ENCODE results near the gene DNMT3L.

DNA sequence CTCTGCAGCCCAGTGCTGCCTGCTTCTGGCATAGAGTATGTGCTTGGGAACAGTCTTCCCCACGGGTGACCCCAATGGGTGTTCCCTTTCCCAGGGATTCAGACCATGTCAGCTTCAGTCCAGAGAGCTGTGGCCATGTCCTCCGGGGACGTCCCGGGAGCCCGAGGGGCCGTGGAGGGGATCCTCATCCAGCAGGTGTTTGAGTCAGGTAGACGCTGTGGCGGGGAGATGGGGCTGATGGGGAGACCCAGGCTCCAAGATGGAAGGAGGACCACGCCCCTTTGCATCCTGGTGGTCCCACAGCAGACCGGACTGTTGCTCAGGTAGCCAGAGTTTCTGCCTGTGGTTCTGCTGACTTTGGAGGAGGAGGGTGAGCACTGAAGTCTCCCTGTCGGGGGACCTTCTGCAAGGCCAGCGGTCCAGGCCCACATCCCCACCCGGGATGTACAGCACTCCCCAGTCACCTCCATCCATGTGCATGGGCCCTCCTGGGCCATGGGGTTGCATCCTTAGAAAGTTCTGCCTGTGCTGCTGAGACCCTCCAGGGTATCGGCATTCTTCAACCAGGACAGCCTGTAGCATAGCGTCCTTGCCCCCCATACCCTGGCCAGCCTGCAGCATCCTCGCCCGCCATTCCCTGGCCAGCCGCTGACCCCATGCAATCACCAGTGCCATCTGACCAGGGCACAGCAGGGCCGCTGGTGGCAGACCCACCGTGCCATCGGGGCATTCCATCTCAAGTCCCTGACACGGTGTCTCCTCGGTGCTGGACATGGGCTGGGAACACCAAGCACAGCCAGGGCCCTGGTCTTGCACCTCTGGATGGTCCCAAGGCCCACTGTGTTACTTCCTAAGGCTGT is 26.8 kb upstream of the DNMT3L start:
- TF ChIP-seq, protein P1, sequence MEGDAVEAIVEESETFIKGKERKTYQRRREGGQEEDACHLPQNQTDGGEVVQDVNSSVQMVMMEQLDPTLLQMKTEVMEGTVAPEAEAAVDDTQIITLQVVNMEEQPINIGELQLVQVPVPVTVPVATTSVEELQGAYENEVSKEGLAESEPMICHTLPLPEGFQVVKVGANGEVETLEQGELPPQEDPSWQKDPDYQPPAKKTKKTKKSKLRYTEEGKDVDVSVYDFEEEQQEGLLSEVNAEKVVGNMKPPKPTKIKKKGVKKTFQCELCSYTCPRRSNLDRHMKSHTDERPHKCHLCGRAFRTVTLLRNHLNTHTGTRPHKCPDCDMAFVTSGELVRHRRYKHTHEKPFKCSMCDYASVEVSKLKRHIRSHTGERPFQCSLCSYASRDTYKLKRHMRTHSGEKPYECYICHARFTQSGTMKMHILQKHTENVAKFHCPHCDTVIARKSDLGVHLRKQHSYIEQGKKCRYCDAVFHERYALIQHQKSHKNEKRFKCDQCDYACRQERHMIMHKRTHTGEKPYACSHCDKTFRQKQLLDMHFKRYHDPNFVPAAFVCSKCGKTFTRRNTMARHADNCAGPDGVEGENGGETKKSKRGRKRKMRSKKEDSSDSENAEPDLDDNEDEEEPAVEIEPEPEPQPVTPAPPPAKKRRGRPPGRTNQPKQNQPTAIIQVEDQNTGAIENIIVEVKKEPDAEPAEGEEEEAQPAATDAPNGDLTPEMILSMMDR (IDR thresholded peaks at IDR 0.05): no peak
- TF ChIP-seq POLR2A (IDR thresholded peaks at IDR 0.05): no peak
